ENCODE data around the gene ZACN.

Gene ZACN

DNA sequence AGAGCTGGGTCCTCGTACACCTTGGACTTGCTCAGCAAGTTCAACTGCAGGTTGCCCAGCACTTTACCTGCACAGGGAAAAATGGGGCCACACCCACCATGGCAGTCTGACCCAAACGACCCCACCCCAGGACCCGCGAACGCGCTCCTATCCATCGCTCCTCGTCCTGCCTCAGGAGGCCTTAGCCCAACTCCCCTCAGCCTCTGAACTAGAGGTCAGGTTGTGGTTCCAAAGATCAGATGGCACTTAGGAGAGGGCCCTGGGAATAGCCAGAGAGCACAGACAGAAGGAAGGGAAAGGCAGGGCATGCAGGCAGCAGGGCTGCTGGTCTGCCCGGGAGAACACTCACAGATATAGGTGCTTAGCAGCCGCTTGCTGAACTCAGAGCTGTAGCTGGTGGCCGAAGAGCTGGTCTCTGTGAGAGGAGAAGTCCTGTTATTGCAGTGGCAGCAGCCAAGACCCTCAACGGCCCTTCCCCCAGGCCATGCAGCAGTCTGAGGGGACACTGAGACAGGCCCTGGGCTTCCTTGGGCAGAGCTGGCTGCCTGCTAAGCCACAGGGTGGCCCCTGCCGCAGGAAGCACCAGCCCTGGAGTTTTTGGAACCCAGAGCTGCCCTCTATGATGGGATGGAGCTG, 6.9 kb downstream of the ZACN start:
- Histone ChIP-seq H3F3A (ENCODE audit: low read depth) (no peaks in the 10 kb centered on the region), H3K9ac (ENCODE audit: low read depth, low read length, poor library complexity, severe bottlenecking) (no peak overlapping the region), H3K4me3 (ENCODE audit: low read length, poor library complexity, severe bottlenecking) (no peak overlapping the region), H3K36me3 (ENCODE audit: insufficient read depth, low read length) (peaks cover 74% of the 10 kb centered on the region; the same call in 1 of the 2 replicates), H3K27me3 (ENCODE audit: insufficient read depth, low read length, poor library complexity, severe bottlenecking) (no peaks in the 10 kb centered on the region), H3K79me2 (ENCODE audit: insufficient read depth, low read length) (no peaks in the 10 kb centered on the region), H4K20me1 (ENCODE audit: insufficient read depth, low read length, poor library complexity, severe bottlenecking) (no peaks in the 10 kb centered on the region), H3K9me2 (replicated peaks; ENCODE audit: low read depth, low read length) (no peaks in the 10 kb centered on the region), H3K4me1 (ENCODE audit: insufficient read depth, low read length, poor library complexity, severe bottlenecking) (no peaks in the 10 kb centered on the region), H2AFZ (ENCODE audit: low read length) (no peak overlapping the region), H3K4me2 (ENCODE audit: low read depth, low read length, poor library complexity, severe bottlenecking) (no peak overlapping the region), H3K9me3 (ENCODE audit: insufficient read depth, low read depth, low read length) (no peaks in the 10 kb centered on the region)
- TF ChIP-seq EZH2phosphoT487 (IDR thresholded peaks at IDR 0.05; ENCODE audit: borderline replicate concordance), result no peak
- TF ChIP-seq, protein P1, sequence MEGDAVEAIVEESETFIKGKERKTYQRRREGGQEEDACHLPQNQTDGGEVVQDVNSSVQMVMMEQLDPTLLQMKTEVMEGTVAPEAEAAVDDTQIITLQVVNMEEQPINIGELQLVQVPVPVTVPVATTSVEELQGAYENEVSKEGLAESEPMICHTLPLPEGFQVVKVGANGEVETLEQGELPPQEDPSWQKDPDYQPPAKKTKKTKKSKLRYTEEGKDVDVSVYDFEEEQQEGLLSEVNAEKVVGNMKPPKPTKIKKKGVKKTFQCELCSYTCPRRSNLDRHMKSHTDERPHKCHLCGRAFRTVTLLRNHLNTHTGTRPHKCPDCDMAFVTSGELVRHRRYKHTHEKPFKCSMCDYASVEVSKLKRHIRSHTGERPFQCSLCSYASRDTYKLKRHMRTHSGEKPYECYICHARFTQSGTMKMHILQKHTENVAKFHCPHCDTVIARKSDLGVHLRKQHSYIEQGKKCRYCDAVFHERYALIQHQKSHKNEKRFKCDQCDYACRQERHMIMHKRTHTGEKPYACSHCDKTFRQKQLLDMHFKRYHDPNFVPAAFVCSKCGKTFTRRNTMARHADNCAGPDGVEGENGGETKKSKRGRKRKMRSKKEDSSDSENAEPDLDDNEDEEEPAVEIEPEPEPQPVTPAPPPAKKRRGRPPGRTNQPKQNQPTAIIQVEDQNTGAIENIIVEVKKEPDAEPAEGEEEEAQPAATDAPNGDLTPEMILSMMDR (conservative IDR thresholded peaks at IDR 0.05; ENCODE audit: low read length), result no peak

DNA sequence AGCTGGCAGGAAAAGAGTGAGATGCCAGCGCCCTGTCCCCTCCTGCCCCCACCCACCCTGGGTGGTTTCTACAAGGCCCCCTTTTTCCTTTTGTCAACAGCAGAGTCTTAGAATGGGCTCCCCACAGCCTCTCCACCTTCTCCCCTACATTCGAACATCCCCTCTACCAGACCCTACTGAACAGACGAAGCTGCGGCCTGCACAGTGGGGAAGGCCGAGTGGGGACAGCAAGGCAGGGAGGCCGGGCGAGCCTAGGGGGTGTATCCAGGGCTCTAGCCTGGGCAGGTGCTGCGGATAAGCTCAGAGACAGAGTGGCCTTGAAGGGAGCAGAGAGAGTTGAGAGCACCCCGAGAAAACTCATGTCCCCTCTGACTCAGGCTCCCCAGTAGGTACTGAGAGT, 7.4 kb downstream of the ZACN start:
- H3K9me3 ChIP-seq (ENCODE audit: insufficient read depth, low read depth, low read length), result no peaks in the 10 kb centered on the region

DNA sequence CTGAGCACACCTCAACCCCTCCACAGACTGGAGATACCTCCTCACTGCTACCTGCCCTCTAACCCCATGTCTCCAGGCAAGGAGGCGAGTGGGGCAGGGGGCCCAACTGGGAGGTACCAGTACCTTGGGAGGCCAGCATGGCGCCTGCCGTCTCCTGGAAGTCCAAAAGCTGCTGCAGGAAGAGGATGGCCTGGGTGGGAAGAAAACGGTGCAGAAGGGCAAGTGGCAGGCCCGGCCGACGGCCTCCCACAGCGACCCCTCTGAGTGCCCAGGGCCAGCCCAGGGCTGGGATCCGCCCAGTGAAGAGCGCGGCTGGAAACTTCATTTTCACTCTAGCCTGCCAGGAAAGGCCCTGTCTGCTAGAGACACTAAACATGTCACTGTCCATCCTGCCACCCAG, 8.5 kb downstream of the ZACN start:
- Histone ChIP-seq H3K4me2 (ENCODE audit: low read depth, low read length, poor library complexity, severe bottlenecking) (no peak overlapping the region), H3K4me1 (ENCODE audit: insufficient read depth, low read length, poor library complexity, severe bottlenecking) (no peaks in the 10 kb centered on the region), H2AFZ (ENCODE audit: low read length) (no peak overlapping the region), H3K4me3 (ENCODE audit: low read length, poor library complexity, severe bottlenecking) (no peak overlapping the region), H3F3A (ENCODE audit: low read depth) (no peaks in the 10 kb centered on the region), H4K20me1 (ENCODE audit: insufficient read depth, low read length, poor library complexity, severe bottlenecking) (no peaks in the 10 kb centered on the region), H3K9ac (ENCODE audit: low read depth, low read length, poor library complexity, severe bottlenecking) (no peak overlapping the region), H3K27me3 (ENCODE audit: insufficient read depth, low read length, poor library complexity, severe bottlenecking) (no peaks in the 10 kb centered on the region), H3K79me2 (ENCODE audit: insufficient read depth, low read length) (no peaks in the 10 kb centered on the region), H3K9me3 (ENCODE audit: insufficient read depth, low read depth, low read length) (no peaks in the 10 kb centered on the region), H3K36me3 (ENCODE audit: insufficient read depth, low read length) (peaks cover 78% of the 10 kb centered on the region; the same call in 1 of the 2 replicates), H3K9me2 (replicated peaks; ENCODE audit: low read depth, low read length) (no peaks in the 10 kb centered on the region)
- TF ChIP-seq, protein P1 (conservative IDR thresholded peaks at IDR 0.05; ENCODE audit: low read length), result no peak

More for the DNA sequence above, 7.4 kb downstream of the ZACN start:
- TF ChIP-seq EZH2phosphoT487 (IDR thresholded peaks at IDR 0.05; ENCODE audit: borderline replicate concordance), result no peak
- TF ChIP-seq, protein P1 (conservative IDR thresholded peaks at IDR 0.05; ENCODE audit: low read length), result no peak
- no peaks in the 10 kb centered on the region for H3F3A ChIP-seq (ENCODE audit: low read depth)
- no peaks in the 10 kb centered on the region for H3K27me3 ChIP-seq (ENCODE audit: insufficient read depth, low read length, poor library complexity, severe bottlenecking)
- no peak overlapping the region for H3K4me3 ChIP-seq (ENCODE audit: low read length, poor library complexity, severe bottlenecking)
- no peak overlapping the region for H2AFZ ChIP-seq (ENCODE audit: low read length)
- H4K20me1 ChIP-seq (ENCODE audit: insufficient read depth, low read length, poor library complexity, severe bottlenecking), result no peaks in the 10 kb centered on the region
- H3K4me2 ChIP-seq (ENCODE audit: low read depth, low read length, poor library complexity, severe bottlenecking), result no peak overlapping the region
- H3K4me1 ChIP-seq (ENCODE audit: insufficient read depth, low read length, poor library complexity, severe bottlenecking), result no peaks in the 10 kb centered on the region
- H3K9ac ChIP-seq (ENCODE audit: low read depth, low read length, poor library complexity, severe bottlenecking), result no peak overlapping the region
- no peaks in the 10 kb centered on the region for H3K9me2 ChIP-seq (replicated peaks; ENCODE audit: low read depth, low read length)
- no peaks in the 10 kb centered on the region for H3K79me2 ChIP-seq (ENCODE audit: insufficient read depth, low read length)
- peaks cover 75% of the 10 kb centered on the region; the same call in 1 of the 2 replicates for H3K36me3 ChIP-seq (ENCODE audit: insufficient read depth, low read length)

Data from Loucy (cell line).